Endodermal cell (in vitro differentiated cells): ENCODE data around the gene ATAD3A. TPM values are rescaled to one million over a fixed set of nuclear protein-coding genes. Genes with fewer than 3 reads are reported as not detected.
"Not testable (repeated sequence)": the region's sequence is repeated elsewhere in the genome, so short reads cannot be mapped to it uniquely, and the experiment has no call there.

Source experiments
- DNase-seq: peaks from one replicate; pipeline ENCODE4 v3.0.0-alpha.2; 2017
- H3K27ac ChIP-seq: 2 replicates; pipeline ENCODE4 v1.5.1; 2013; ENCODE audit warnings: mild to moderate bottlenecking, low read depth, low read length, moderate library complexity
- H3K27me3 ChIP-seq: 2 replicates; pipeline ENCODE4 v1.6.1; 2013; ENCODE audit warnings: mild to moderate bottlenecking, low read length, moderate library complexity; ENCODE audit not compliant: insufficient read depth, control insufficient read depth, poor library complexity, severe bottlenecking
- H3K36me3 ChIP-seq: 2 replicates; pipeline ENCODE4 v1.7.0; 2013; ENCODE audit warnings: mild to moderate bottlenecking, low read length, moderate library complexity; ENCODE audit not compliant: control insufficient read depth, insufficient read depth
- H3K4me1 ChIP-seq: one replicate; pipeline ENCODE4 v1.7.0; 2013; ENCODE audit warnings: low read length; ENCODE audit not compliant: control insufficient read depth, insufficient read depth
- H3K4me3 ChIP-seq: 2 replicates; pipeline ENCODE4 v1.5.1; 2013; ENCODE audit warnings: mild to moderate bottlenecking, low read length, moderate library complexity
- H3K9ac ChIP-seq: 2 replicates; pipeline ENCODE4 v1.6.1; 2013; ENCODE audit warnings: mild to moderate bottlenecking, low read length, moderate library complexity; ENCODE audit not compliant: poor library complexity, severe bottlenecking; ENCODE audit errors: extremely low read depth
- H3K9me3 ChIP-seq: 2 replicates; pipeline ENCODE4 v1.6.1; 2013; ENCODE audit warnings: mild to moderate bottlenecking, low read length, moderate library complexity; ENCODE audit not compliant: control insufficient read depth
- H3K27ac Mint-ChIP-seq: 2 replicates; pipeline ENCODE4 v1.8.0; 2020; ENCODE audit warnings: mixed read lengths
- H3K27me3 Mint-ChIP-seq: 2 replicates; pipeline ENCODE4 v1.8.0; 2021; ENCODE audit warnings: mild to moderate bottlenecking, mixed read lengths; ENCODE audit not compliant: insufficient read depth
- H3K36me3 Mint-ChIP-seq: 2 replicates; pipeline ENCODE4 v1.8.0; 2020; ENCODE audit warnings: low read depth, mixed read lengths
- H3K4me1 Mint-ChIP-seq: 2 replicates; pipeline ENCODE4 v1.8.0; 2020; ENCODE audit warnings: mixed read lengths
- H3K4me3 Mint-ChIP-seq: 2 replicates; pipeline ENCODE4 v1.8.0; 2020; ENCODE audit warnings: mild to moderate bottlenecking, moderate library complexity, mixed read lengths
- H3K9me3 Mint-ChIP-seq: 2 replicates; pipeline ENCODE4 v1.8.0; 2020; ENCODE audit warnings: mild to moderate bottlenecking, mixed read lengths
- WGBS, 2 experiments: methylation state at CpG; one replicate each; pipeline versions ENCODE4 v1.1.5 to v1.1.7; 2013; ENCODE audit warnings: missing lambda C conversion rate in 2 of 2, mixed read lengths in 1 of 2; ENCODE audit not compliant: insufficient coverage in 1 of 2, insufficient read length in 1 of 2; 5-methylcytosine and 5-hydroxymethylcytosine counted together
- total RNA-seq, 2 donors: library from RNA; stranded (reverse); fragmentation: NEBNext Ultra II Directional in 1 of 2; extraction: Animal tissue kit (Norgen Biotek cat#: 25700) in 1 of 2; gene quantifications; 2 replicates in 1 of 2; 3 replicates in 1 of 2; pipeline ENCODE4 v1.2.1, GENCODE V29; 2021
- TF ChIP-seq, protein P1 (sequence below): fragments of 200-600 bp; sonication (generic); conservative IDR thresholded peaks from 2 replicates; pipeline ENCODE4 v1.5.0; 2021; ENCODE audit warnings: antibody characterized with exemption, mild to moderate bottlenecking

The ATAD3A gene
- total RNA-seq, 2 donors from 2014 or later, result 42.8 to 47.6 TPM

DNA sequence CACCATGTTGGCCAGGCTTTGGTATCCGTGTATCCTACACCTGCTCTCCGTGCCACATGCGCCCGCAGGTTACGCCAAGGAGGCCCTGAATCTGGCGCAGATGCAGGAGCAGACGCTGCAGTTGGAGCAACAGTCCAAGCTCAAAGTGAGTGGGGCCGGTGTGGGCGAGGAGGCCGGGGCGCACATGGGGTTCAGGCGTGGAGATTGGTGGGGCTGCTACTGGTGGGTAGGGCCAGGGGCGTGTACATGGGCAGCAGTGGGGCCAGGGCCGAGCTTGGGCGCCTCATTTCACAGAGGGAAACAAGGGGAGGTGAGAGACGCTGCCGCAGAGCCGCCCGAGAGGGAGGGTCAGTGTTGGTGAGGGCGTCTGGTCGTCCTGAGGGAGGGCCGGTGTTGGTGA is 34.8 kb upstream of the ATAD3A start:
- Histone ChIP-seq H3K4me1 (no peaks in the 10 kb centered on the region), H3K4me3 (no peak overlapping the region), H3K9ac (no peak overlapping the region), H3K9me3 (no peaks in the 10 kb centered on the region), H3K27ac (no peak overlapping the region), H3K36me3 (peaks cover 27% of the 10 kb centered on the region), H3K27me3 (no peaks in the 10 kb centered on the region)
- Mint-ChIP-seq H3K27me3 (no peaks in the 10 kb centered on the region), H3K4me1 (no peaks in the 10 kb centered on the region), H3K9me3 (no peaks in the 10 kb centered on the region), H3K4me3 (no peak overlapping the region), H3K27ac (no peak overlapping the region), H3K36me3 (peaks cover 32% of the 10 kb centered on the region)
- WGBS, 2 experiments, result 97 to 98% methylated on average over 18 to 19 of the region's 22 CpGs
- TF ChIP-seq, protein P1, sequence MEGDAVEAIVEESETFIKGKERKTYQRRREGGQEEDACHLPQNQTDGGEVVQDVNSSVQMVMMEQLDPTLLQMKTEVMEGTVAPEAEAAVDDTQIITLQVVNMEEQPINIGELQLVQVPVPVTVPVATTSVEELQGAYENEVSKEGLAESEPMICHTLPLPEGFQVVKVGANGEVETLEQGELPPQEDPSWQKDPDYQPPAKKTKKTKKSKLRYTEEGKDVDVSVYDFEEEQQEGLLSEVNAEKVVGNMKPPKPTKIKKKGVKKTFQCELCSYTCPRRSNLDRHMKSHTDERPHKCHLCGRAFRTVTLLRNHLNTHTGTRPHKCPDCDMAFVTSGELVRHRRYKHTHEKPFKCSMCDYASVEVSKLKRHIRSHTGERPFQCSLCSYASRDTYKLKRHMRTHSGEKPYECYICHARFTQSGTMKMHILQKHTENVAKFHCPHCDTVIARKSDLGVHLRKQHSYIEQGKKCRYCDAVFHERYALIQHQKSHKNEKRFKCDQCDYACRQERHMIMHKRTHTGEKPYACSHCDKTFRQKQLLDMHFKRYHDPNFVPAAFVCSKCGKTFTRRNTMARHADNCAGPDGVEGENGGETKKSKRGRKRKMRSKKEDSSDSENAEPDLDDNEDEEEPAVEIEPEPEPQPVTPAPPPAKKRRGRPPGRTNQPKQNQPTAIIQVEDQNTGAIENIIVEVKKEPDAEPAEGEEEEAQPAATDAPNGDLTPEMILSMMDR, result no peak
- no peak for DNase-seq

DNA sequence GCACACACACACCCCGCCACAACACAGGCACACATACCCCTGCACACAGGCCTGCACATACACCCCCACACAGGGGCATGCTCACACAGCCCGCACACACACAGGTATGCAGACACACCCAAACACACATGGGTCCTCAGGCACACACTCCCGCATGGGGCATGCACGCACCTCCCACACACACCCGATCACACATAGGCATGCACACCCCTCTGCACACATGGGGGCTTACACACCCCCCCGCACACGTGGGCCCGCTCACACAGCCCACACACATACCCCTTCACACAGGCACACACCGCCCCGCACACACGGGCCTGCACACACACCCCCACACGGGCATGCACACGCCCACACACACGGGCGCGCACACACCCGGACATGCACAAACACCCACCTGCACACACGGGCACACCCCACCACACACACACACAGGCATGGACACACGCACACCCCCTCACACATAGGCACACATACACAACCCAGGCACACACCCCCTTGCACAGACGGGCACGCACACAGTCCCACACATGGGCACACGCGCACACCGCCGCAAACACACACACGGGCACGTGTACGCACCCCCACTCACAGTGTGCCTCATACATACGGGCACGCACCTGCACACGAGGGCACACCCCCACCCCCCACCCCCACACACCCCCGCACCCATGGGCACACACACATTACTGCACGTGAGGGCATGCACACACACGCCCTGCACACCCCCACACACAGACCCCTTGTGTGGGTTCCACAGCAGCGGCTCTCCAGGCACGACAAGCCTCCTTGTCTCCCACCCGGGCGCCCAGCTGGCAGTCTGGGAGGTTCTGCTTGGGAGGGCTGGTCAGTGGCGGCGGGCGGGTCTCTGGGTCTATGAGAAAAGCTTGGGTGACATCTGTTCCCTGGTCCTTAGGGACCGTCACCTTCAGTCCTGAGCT is 32.1 kb upstream of the ATAD3A start:
- Histone ChIP-seq H3K9ac (no peak overlapping the region), H3K4me3 (no peak overlapping the region), H3K27ac (no peak overlapping the region), H3K36me3 (peaks cover 38% of the 10 kb centered on the region), H3K4me1 (no peaks in the 10 kb centered on the region), H3K27me3 (no peaks in the 10 kb centered on the region), H3K9me3 (no peaks in the 10 kb centered on the region)
- WGBS, 2 experiments, result 96% methylated on average over 17 to 41 of the region's 42 CpGs
- DNase-seq, result no peak
- Mint-ChIP-seq H3K4me1 (no peaks in the 10 kb centered on the region), H3K27ac (no peak overlapping the region), H3K4me3 (no peak overlapping the region), H3K27me3 (no peaks in the 10 kb centered on the region), H3K36me3 (peaks cover 38% of the 10 kb centered on the region), H3K9me3 (no peaks in the 10 kb centered on the region)
- TF ChIP-seq, protein P1, result no peak

DNA sequence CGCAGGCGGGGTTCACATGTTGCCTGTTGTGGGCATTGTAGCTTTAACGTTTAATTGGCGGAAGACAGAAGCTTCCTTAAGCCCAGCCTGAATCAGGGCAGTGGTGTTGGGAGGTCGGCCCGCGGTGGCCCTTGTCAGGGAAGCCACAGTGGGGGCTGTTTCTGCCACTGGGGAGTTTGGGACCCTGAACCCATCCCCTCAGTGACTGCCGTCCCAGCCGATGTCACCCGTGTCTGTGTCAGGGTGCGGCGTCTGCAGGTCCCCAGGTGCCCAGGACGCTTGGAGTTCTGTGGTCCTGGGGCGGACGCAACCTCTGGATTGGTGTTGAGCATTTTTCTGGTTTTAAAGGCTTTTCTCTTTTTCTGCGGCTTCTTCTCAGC is 31.5 kb upstream of the ATAD3A start:
- H3K27me3 Mint-ChIP-seq, result not testable (repeated sequence)
- 97 to 100% methylated on average over 6 to 15 of the region's 16 CpGs for WGBS, 2 experiments

DNA sequence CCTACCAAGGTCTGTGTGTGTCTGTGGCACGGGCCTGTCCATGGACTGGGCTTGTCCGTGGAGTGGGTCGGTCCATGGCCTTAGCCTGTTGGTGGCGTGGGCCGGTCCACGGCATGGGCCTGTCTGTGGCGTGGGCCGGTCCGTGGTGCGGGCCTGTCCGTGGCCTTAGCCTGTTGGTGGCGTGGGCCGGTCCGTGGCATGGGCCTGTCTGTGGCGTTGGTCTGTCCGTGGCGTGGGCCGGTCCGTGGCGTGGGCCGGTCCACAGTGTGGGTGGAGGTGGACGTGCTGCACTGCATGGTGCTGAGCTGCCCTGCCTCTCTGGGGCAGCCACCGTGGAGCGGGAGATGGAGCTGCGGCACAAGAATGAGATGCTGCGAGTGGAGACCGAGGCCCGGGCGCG is 30.2 kb upstream of the ATAD3A start:
- H3K4me1 ChIP-seq, H3K4me3 Mint-ChIP-seq, DNase-seq, H3K9ac ChIP-seq, H3K4me1 Mint-ChIP-seq, H3K9me3 ChIP-seq, H3K4me3 ChIP-seq, H3K27me3 ChIP-seq, H3K27ac Mint-ChIP-seq, H3K9me3 Mint-ChIP-seq, H3K27me3 Mint-ChIP-seq, H3K27ac ChIP-seq: not testable (repeated sequence)
- H3K36me3 Mint-ChIP-seq, result peaks cover 34% of the 10 kb centered on the region
- 98 to 100% methylated on average over 6 to 30 of the region's 30 CpGs for WGBS, 2 experiments
- H3K36me3 ChIP-seq, result peaks cover 37% of the 10 kb centered on the region

More for the DNA sequence above, 31.5 kb upstream of the ATAD3A start:
- peaks cover 38% of the 10 kb centered on the region for H3K36me3 ChIP-seq
- H3K36me3 Mint-ChIP-seq, result peaks cover 38% of the 10 kb centered on the region
- not testable (repeated sequence) for H3K4me1 ChIP-seq, H3K27ac Mint-ChIP-seq, DNase-seq, H3K9me3 ChIP-seq, H3K4me1 Mint-ChIP-seq, H3K27me3 ChIP-seq, H3K4me3 ChIP-seq, H3K9ac ChIP-seq, H3K27ac ChIP-seq, H3K9me3 Mint-ChIP-seq, H3K4me3 Mint-ChIP-seq
